HL-60 (cell line): Measurements from ENCODE around the gene CTSW.

Experiments
- POLR2AphosphoS5 ChIP-seq: IDR thresholded peaks from 2 replicates; pipeline ENCODE4 v1.6.1; 2012; ENCODE audit warnings: low read depth
- TF ChIP-seq, protein P1 (sequence below): IDR thresholded peaks from one replicate; pipeline ENCODE4 v1.5.1; 2011; ENCODE audit warnings: low read length, control low read depth, inconsistent platforms; ENCODE audit not compliant: insufficient read depth

DNA sequence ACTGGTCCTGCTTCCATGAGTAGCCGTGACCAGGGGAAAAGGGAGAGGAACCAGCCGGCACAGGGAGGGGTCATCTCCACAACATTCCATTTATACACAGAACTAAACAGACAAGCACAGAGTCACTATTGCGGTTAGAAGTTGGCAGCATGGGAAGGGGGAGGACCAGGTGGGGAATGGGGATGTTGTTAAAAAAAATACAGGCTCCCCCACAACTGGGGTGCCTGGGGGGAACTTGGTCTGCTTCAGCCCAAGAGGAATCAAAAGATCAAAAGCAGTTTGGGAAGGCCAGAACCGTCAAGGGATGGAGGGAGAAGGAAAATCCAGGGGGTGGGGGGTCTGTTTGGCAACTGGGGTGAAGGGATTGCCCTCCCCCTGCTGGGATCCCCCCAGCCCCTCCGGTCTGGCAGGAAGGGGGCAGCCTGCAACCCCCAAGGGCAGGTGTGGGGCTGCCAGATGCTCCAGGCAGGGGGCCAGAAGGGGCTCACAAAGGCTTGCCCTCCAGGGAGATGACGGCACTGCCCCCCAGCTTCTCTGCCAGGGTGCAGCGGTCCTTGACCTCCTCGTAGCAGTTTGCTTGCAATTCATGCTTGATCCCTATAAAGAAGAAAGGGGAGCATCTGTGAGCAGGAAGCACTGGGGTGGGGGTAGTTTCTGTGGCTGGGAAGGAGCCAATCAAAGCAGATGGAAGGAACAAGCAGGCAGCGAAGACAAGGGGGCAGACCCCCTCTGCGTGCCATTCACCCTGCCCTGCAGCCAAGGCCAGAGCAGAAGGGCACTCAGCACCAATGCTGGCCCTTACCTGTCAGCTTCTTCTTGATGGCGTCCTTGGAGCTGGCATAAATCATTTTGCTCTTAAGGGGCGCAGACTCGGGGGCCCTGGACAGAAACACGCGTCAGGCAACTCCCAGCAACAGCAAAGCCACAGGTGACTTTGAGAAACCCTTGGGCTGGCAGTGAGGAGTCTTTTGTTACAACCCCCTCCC is 24.5 kb upstream of the CTSW start:
- TF ChIP-seq, protein P1, sequence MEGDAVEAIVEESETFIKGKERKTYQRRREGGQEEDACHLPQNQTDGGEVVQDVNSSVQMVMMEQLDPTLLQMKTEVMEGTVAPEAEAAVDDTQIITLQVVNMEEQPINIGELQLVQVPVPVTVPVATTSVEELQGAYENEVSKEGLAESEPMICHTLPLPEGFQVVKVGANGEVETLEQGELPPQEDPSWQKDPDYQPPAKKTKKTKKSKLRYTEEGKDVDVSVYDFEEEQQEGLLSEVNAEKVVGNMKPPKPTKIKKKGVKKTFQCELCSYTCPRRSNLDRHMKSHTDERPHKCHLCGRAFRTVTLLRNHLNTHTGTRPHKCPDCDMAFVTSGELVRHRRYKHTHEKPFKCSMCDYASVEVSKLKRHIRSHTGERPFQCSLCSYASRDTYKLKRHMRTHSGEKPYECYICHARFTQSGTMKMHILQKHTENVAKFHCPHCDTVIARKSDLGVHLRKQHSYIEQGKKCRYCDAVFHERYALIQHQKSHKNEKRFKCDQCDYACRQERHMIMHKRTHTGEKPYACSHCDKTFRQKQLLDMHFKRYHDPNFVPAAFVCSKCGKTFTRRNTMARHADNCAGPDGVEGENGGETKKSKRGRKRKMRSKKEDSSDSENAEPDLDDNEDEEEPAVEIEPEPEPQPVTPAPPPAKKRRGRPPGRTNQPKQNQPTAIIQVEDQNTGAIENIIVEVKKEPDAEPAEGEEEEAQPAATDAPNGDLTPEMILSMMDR = no peak
- no peak for TF ChIP-seq POLR2AphosphoS5
